ENCODE results near the gene C22orf31.

GRCh38 chr22:29060931-29061330 lies 700 bp downstream of the C22orf31 start:
- TF ChIP-seq CTCF (IDR thresholded peaks at IDR 0.05) (no peak), POLR2AphosphoS5 (IDR thresholded peaks at IDR 0.05; ENCODE audit: low read depth, low read length) (no peak), TCF7L2 (IDR thresholded peaks at IDR 0.05; ENCODE audit: low read depth, low read length) (no peak)

Data from Panc1 (cell line).